Adipose tissue (tissue), 3 donors: ENCODE measurements around the gene CHI3L1. TPM values are rescaled to one million over a fixed set of nuclear protein-coding genes. Genes with fewer than 3 reads are reported as not detected.

Source experiments
- H3K27ac ChIP-seq: one replicate; pipeline ENCODE4 v1.5.1; 2013; ENCODE audit warnings: low read depth, low read length
- WGBS, 3 donors: extraction: QIAGEN DNeasy Blood & Tissue Kit; methylation state at CpG; one replicate each; pipeline ENCODE4 v1.1.7; 2013; 5-methylcytosine and 5-hydroxymethylcytosine counted together
- polyA plus RNA-seq, 3 donors: library from polyadenylated mRNA; stranded (reverse); fragments of 200-250 nt; gene quantifications; one replicate each; pipeline ENCODE4 v1.2.3, GENCODE V29; 2013
- donor health status: healthy with polysubstance abuse.
- donor health status: Bipolar disorder and iron deficiency.
- donor health status: healthy.

CHI3L1 gene
- polyA plus RNA-seq, 3 donors: 6.1 to 191 (median 12.6) TPM

- no peak overlapping the region for H3K27ac ChIP-seq
- WGBS, 3 donors: 79 to 93% (median 89%) methylated on average over 5 of the region's 5 CpGs
Observed at GRCh38 chr1:203173566-203173965, 12.9 kb downstream of the CHI3L1 start.

- H3K27ac ChIP-seq: no peak overlapping the region
- WGBS, 3 donors: 81 to 88% (median 85%) methylated on average over 2 of the region's 2 CpGs
Observed at GRCh38 chr1:203173011-203173555, 13.4 kb downstream of the CHI3L1 start.

- H3K27ac ChIP-seq: no peak overlapping the region
- 44 to 65% (median 58%) methylated on average over 8 of the region's 8 CpGs for WGBS, 3 donors
Observed at GRCh38 chr1:203172184-203173010, 14.1 kb downstream of the CHI3L1 start.

GRCh38 chr1:203171341-203172183, 14.9 kb downstream of the CHI3L1 start:
- 92 to 94% (median 93%) methylated on average over 22 of the region's 22 CpGs for WGBS, 3 donors
- no peak overlapping the region for H3K27ac ChIP-seq

- no peak overlapping the region for H3K27ac ChIP-seq
- 75 to 83% (median 81%) methylated on average over 8 of the region's 8 CpGs for WGBS, 3 donors
Observed at GRCh38 chr1:203170625-203171330, 15.7 kb downstream of the CHI3L1 start.

GRCh38 chr1:203169770-203170520, 16.6 kb downstream of the CHI3L1 start:
- WGBS, 3 donors: 83 to 88% (median 86%) methylated on average over 21 of the region's 21 CpGs
- no peak overlapping the region for H3K27ac ChIP-seq

- 93 to 95% (median 94%) methylated on average over 9 of the region's 9 CpGs for WGBS, 3 donors
- H3K27ac ChIP-seq: no peak overlapping the region
Observed at GRCh38 chr1:203168991-203169390, 17.5 kb downstream of the CHI3L1 start.

GRCh38 chr1:203168256-203168786, 18.2 kb downstream of the CHI3L1 start:
- H3K27ac ChIP-seq: no peak overlapping the region
- WGBS, 3 donors: 94 to 96% (median 95%) methylated on average over 12 of the region's 12 CpGs

- WGBS, 3 donors: 88 to 97% (median 97%) methylated on average over 5 of the region's 5 CpGs
Observed at GRCh38 chr1:203167913-203168200, 18.6 kb downstream of the CHI3L1 start.

GRCh38 chr1:203167026-203167912, 19.2 kb downstream of the CHI3L1 start:
- WGBS, 3 donors: 75 to 82% (median 80%) methylated on average over 22 to 23 of the region's 23 CpGs
- H3K27ac ChIP-seq: no peak overlapping the region

More at GRCh38 chr1:203167913-203168200, 18.6 kb downstream of the CHI3L1 start:
- H3K27ac ChIP-seq: no peak overlapping the region

GRCh38 chr1:203166192-203166940, 20.1 kb downstream of the CHI3L1 start:
- no peak overlapping the region for H3K27ac ChIP-seq

GRCh38 chr1:203165800-203166161, 20.7 kb downstream of the CHI3L1 start:
- 92 to 98% (median 95%) methylated on average over 8 of the region's 8 CpGs for WGBS, 3 donors
- H3K27ac ChIP-seq: no peak overlapping the region

More at GRCh38 chr1:203166192-203166940, 20.1 kb downstream of the CHI3L1 start:
- 54 to 68% (median 67%) methylated on average over 14 of the region's 14 CpGs for WGBS, 3 donors

GRCh38 chr1:203165101-203165799, 21.3 kb downstream of the CHI3L1 start:
- H3K27ac ChIP-seq: no peak overlapping the region
- WGBS, 3 donors: 90 to 92% (median 91%) methylated on average over 28 of the region's 28 CpGs

- WGBS, 3 donors: 62 to 73% (median 69%) methylated on average over 7 of the region's 7 CpGs
- H3K27ac ChIP-seq: no peak overlapping the region
Observed at GRCh38 chr1:203163891-203164635, 22.4 kb downstream of the CHI3L1 start.

GRCh38 chr1:203162403-203162802, 24.1 kb downstream of the CHI3L1 start:
- H3K27ac ChIP-seq: no peak overlapping the region
- 41 to 77% (median 44%) methylated on average over 1 of the region's 1 CpG for WGBS, 3 donors
